ENCODE results near the gene MBD2.
"Not testable (repeated sequence)": the region's sequence is repeated elsewhere in the genome, so short reads cannot be mapped to it uniquely, and the experiment has no call there.

MBD2 gene

GRCh38 chr18:54235871-54236270, 11.4 kb upstream of the MBD2 start:
- no peak for DNase-seq (ENCODE audit: low spot score)

GRCh38 chr18:54233747-54234146, 9.3 kb upstream of the MBD2 start:
- DNase-seq (ENCODE audit: low spot score) = no peak

GRCh38 chr18:54233228-54233625, 8.8 kb upstream of the MBD2 start:
- no peak for DNase-seq (ENCODE audit: low spot score)

GRCh38 chr18:54232485-54233227, 8.2 kb upstream of the MBD2 start:
- no peak for DNase-seq (ENCODE audit: low spot score)

GRCh38 chr18:54229421-54230059, 5.1 kb upstream of the MBD2 start:
- no peak for DNase-seq (ENCODE audit: low spot score)

- DNase-seq (ENCODE audit: low spot score) = no peak
These were observed 3.9 kb upstream of the MBD2 start for GRCh38 chr18:54228364-54228763.

- peak; percentile 67 for DNase-seq (ENCODE audit: low spot score)
These were observed 764 bp downstream of the MBD2 start for GRCh38 chr18:54223568-54224241.

- DNase-seq (ENCODE audit: low spot score) = no peak
These were observed 1.4 kb downstream of the MBD2 start for GRCh38 chr18:54222922-54223567.

GRCh38 chr18:54220406-54220805, 4.1 kb downstream of the MBD2 start:
- DNase-seq (ENCODE audit: low spot score) = no peak

- not testable (repeated sequence) for DNase-seq (ENCODE audit: low spot score)
These were observed 5.7 kb downstream of the MBD2 start for GRCh38 chr18:54218803-54219202.

GRCh38 chr18:54218299-54218698, 6.2 kb downstream of the MBD2 start:
- DNase-seq (ENCODE audit: low spot score) = no peak

- no peak for DNase-seq (ENCODE audit: low spot score)
These were observed 6.8 kb downstream of the MBD2 start for GRCh38 chr18:54217624-54218023.

- peak; percentile 17 for DNase-seq (ENCODE audit: low spot score)
These were observed 9.4 kb downstream of the MBD2 start for GRCh38 chr18:54215069-54215468.

GRCh38 chr18:54210463-54210862, 14.0 kb downstream of the MBD2 start:
- DNase-seq (ENCODE audit: low spot score) = no peak

- no peak for DNase-seq (ENCODE audit: low spot score)
These were observed 14.8 kb downstream of the MBD2 start for GRCh38 chr18:54209471-54210180.

- no peak for DNase-seq (ENCODE audit: low spot score)
These were observed 18.0 kb downstream of the MBD2 start for GRCh38 chr18:54206447-54206846.

- no peak for DNase-seq (ENCODE audit: low spot score)
These were observed 18.5 kb downstream of the MBD2 start for GRCh38 chr18:54205959-54206358.

- DNase-seq (ENCODE audit: low spot score) = not testable (repeated sequence)
These were observed 19.0 kb downstream of the MBD2 start for GRCh38 chr18:54205448-54205847.

GRCh38 chr18:54204883-54205282, 19.6 kb downstream of the MBD2 start:
- DNase-seq (ENCODE audit: low spot score) = no peak

GRCh38 chr18:54203914-54204313, 20.6 kb downstream of the MBD2 start:
- DNase-seq (ENCODE audit: low spot score) = no peak

- no peak for DNase-seq (ENCODE audit: low spot score)
These were observed 21.6 kb downstream of the MBD2 start for GRCh38 chr18:54202851-54203250.
